GM18498 (cell line): ENCODE measurements around the gene ZNF546.
A peak's percentile ranks its signal among the peaks of the same experiment; 100 is the strongest.

ENCODE experiments used
- ATAC-seq: cut with Tn5 transposase; IDR thresholded peaks from one replicate; pipeline ENCODE4 v1.9.1; 2021; ENCODE audit warnings: mild to moderate bottlenecking, moderate library complexity; ENCODE audit not compliant: unreplicated experiment

The ZNF546 gene

GRCh38 chr19:40054632-40055031, 57.8 kb downstream of the ZNF546 start:
- ATAC-seq, result no peak

- no peak for ATAC-seq
Observed at GRCh38 chr19:40055049-40055448, 58.2 kb downstream of the ZNF546 start.

GRCh38 chr19:40055832-40056504, 59.1 kb downstream of the ZNF546 start, which contains the start of gene ZNF780B:
TSS of gene ZNF780B (minus strand) at chr19:40056231. CDS start at chr19:40050332, 5,899 bp downstream.
- peak; percentile 79 for ATAC-seq

- no peak for ATAC-seq
Observed at GRCh38 chr19:40056505-40056904, 59.6 kb downstream of the ZNF546 start.

- no peak for ATAC-seq
Observed at GRCh38 chr19:40057166-40057565, 60.3 kb downstream of the ZNF546 start.

DNA sequence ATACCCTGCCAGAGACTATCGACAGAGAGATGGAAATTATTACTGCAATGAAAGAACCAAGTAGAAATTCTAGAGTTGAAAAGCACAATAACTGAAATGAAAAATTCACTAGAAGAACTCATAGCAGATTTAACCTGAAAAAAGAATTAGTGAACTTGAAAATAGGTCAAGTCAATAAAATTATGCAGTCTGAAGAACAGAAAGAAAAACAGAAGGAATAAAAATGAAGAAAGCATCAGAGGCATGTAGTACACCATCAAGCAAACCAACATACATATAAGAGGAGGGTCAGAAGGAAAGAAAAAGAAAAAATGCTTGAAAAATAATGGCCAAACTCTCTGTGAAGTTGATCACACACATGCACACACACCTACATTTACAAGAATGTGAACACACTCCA, 62.8 kb downstream of the ZNF546 start:
- ATAC-seq, result no peak

DNA sequence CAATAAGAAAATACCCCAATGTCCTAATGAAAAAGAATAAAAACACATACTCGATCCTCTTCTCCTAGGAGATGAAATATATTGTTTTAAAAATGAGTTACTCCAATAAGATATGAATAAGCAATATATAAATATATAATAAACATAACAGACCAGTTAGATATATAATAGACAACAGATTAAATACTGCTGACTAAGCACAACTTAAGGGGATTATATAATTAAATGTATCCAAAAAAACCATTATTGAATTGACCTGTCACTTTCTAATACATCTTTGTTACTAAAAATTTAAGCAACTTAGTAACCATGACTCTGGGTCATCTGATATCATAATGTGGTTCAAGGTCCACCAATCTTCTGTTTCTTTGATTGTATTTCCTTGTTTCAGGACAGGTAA, 73.2 kb downstream of the ZNF546 start:
- ATAC-seq, result no peak
